IMR-90 (cell line): Measurements from ENCODE around the gene OR10H2.

ENCODE experiments used
- CEBPB ChIP-seq: IDR thresholded peaks from 2 replicates; pipeline ENCODE4 v1.6.1; 2012; ENCODE audit warnings: low read depth, low read length, improper control_type of control experiment
- CHD1 ChIP-seq: IDR thresholded peaks from 2 replicates; pipeline ENCODE4 v1.6.1; 2012; ENCODE audit warnings: low read depth, low read length, improper control_type of control experiment
- CTCF ChIP-seq: conservative IDR thresholded peaks from 2 replicates; pipeline ENCODE4 v1.5.1; 2012; ENCODE audit warnings: mild to moderate bottlenecking, low read depth, low read length, improper control_type of control experiment
- ELK1 ChIP-seq: fragments of 150-350 bp; IDR thresholded peaks from 2 replicates; pipeline ENCODE4 v1.6.1; 2016; ENCODE audit warnings: low read depth, mild to moderate bottlenecking, low read length, moderate library complexity, borderline replicate concordance
- MAFK ChIP-seq: IDR thresholded peaks from 2 replicates; pipeline ENCODE4 v1.6.1; 2012; ENCODE audit warnings: low read depth, low read length, improper control_type of control experiment
- MAZ ChIP-seq: IDR thresholded peaks from 2 replicates; pipeline ENCODE4 v1.6.1; 2012; ENCODE audit warnings: low read depth, mild to moderate bottlenecking, low read length, improper control_type of control experiment, moderate library complexity, borderline replicate concordance
- MXI1 ChIP-seq: IDR thresholded peaks from 2 replicates; pipeline ENCODE4 v1.6.1; 2012; ENCODE audit warnings: low read depth, mild to moderate bottlenecking, low read length, moderate library complexity, borderline replicate concordance
- POLR2A ChIP-seq: IDR thresholded peaks from 2 replicates; pipeline ENCODE4 v1.6.1; 2012; ENCODE audit warnings: mild to moderate bottlenecking, low read depth, low read length
- RAD21 ChIP-seq: IDR thresholded peaks from 2 replicates; pipeline ENCODE4 v1.6.1; 2012; ENCODE audit warnings: low read length, improper control_type of control experiment
- RCOR1 ChIP-seq: IDR thresholded peaks from 2 replicates; pipeline ENCODE4 v1.6.1; 2012; ENCODE audit warnings: mild to moderate bottlenecking, low read length, improper control_type of control experiment; ENCODE audit not compliant: insufficient replicate concordance
- RFX5 ChIP-seq: IDR thresholded peaks from 2 replicates; pipeline ENCODE4 v1.8.0; 2012; ENCODE audit warnings: low read depth, mild to moderate bottlenecking, low read length, moderate library complexity
- SMC3 ChIP-seq: fragments of 150-350 bp; IDR thresholded peaks from 2 replicates; pipeline ENCODE4 v1.6.1; 2016; ENCODE audit warnings: low read depth, mild to moderate bottlenecking, antibody characterized with exemption, low read length, moderate library complexity
- USF2 ChIP-seq: fragments of 150-350 bp; IDR thresholded peaks from 2 replicates; pipeline ENCODE4 v1.6.1; 2017; ENCODE audit warnings: mild to moderate bottlenecking, antibody characterized with exemption, low read length, low read depth

DNA sequence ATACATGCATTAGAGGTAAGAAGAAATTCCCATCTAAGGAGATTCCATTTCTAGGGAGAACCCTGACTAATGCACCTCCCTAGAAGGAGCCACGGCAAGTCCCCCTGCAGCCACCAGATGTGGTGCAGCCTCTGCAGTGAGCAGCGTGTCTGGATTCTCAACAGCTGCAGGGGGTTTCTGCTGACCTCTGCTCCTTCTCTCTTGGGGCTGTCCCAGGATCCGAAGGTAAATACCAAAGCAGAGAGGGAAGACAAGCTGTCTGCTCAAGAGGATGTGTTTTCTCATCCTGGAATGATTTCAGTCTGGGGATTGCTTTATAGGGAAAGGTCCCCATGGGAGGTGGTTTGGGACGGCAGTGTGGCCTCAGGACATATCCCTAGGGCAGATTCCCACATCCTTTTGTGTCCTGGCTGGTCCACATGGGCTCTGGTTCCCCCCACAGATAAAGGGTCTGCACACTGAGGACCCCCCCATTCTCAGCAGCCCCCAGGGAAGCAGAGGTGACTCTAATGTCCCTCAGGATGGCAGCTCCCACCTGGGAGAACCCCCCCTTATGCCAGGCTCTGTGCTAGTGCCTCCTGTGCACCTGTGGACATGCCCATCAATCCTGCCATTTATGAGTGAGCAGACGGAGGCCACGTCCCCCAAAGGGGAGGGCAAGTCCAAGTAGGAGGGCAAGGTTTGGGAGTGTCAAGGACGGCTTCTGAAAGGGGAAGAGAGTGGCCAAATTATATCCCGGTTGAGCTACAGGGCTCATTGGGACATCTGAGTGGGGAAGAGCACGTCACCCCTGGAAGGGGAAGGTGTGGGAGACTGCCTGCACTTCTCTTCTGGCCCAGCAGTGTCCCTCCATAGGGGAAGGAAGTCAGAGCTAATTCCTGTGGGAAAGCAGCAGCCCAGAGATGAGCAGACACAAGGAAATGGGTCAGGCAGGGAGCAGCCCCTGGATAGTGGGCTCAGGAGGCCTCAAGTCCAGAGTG lies 49.5 kb downstream of the OR10H2 start:
- TF ChIP-seq CTCF: no peak
- no peak for TF ChIP-seq POLR2A
- no peak for TF ChIP-seq MAFK
- TF ChIP-seq RFX5: no peak
- no peak for TF ChIP-seq ELK1
- no peak for TF ChIP-seq MXI1
- TF ChIP-seq CEBPB: no peak
- TF ChIP-seq RCOR1: no peak
- no peak for TF ChIP-seq RAD21
- no peak for TF ChIP-seq CHD1
- no peak for TF ChIP-seq SMC3
- no peak for TF ChIP-seq MAZ
- TF ChIP-seq USF2: no peak
